ENCODE data around the gene SPRING1. TPM values are rescaled to one million over a fixed set of nuclear protein-coding genes. Genes with fewer than 3 reads are reported as not detected.

The SPRING1 gene
- total and polyA plus RNA-seq, 4 donors = 6.0 to 11.7 (median 8.4) TPM

- H3K9ac ChIP-seq (ENCODE audit: low read depth in 1 of 2, low read length in 2 of 2) = no peak overlapping the region
- WGBS = 89% methylated on average over 10 of the region's 10 CpGs
These were observed 19.0 kb downstream of the SPRING1 start for GRCh38 chr12:116718655-116719454.

More at GRCh38 chr12:116718655-116719454, 19.0 kb downstream of the SPRING1 start:
- TF ChIP-seq SP1 (IDR thresholded peaks at IDR 0.05) (no peak), GABPA (IDR thresholded peaks at IDR 0.05 in 1 of 2, conservative IDR thresholded peaks at IDR 0.05 in 1 of 2) (no peak), HNF4G (IDR thresholded peaks at IDR 0.05) (no peak), NR2F2 (IDR thresholded peaks at IDR 0.05) (no peak), YY1 (IDR thresholded peaks at IDR 0.05) (no peak), RXRA (IDR thresholded peaks at IDR 0.05) (no peak), ATF3 (IDR thresholded peaks at IDR 0.05) (no peak), FOXA1 (IDR thresholded peaks at IDR 0.05) (no peak), TAF1 (conservative IDR thresholded peaks at IDR 0.05) (no peak), RAD21 (IDR thresholded peaks at IDR 0.05) (no peak), MAX (IDR thresholded peaks at IDR 0.05) (no peak), FOXA2 (IDR thresholded peaks at IDR 0.05) (no peak), ZBTB33 (IDR thresholded peaks at IDR 0.05) (no peak), JUND (IDR thresholded peaks at IDR 0.05) (no peak), REST (IDR thresholded peaks at IDR 0.05) (no peak), CTCF (IDR thresholded peaks at IDR 0.05; ENCODE audit: low read depth, low read length, missing input control) (no peak), EGR1 (IDR thresholded peaks at IDR 0.05; ENCODE audit: low read depth in 2 of 2) (no peak), HNF4A (conservative IDR thresholded peaks at IDR 0.05) (no peak)
- Histone ChIP-seq H3K9me3 (ENCODE audit: control insufficient read depth in 4 of 4, low read length in 3 of 4) (no peaks in the 10 kb centered on the region), H3K36me3 (ENCODE audit: control insufficient read depth in 4 of 4, insufficient read depth in 3 of 4, low read depth in 1 of 4, low read length in 3 of 4) (peaks cover 2 to 19% (median 10%) of the 10 kb centered on the region in 4 donors), H3K4me1 (ENCODE audit: control insufficient read depth in 4 of 4, insufficient read depth in 4 of 4, low read length in 3 of 4) (no peaks in the 10 kb centered on the region), H3K27ac (ENCODE audit: low read depth in 1 of 2, low read length in 2 of 2) (no peak overlapping the region), H3K27me3 (ENCODE audit: control insufficient read depth in 4 of 4, insufficient read depth in 4 of 4, low read length in 3 of 4) (no peaks in the 10 kb centered on the region), H3K4me3 (ENCODE audit: low read depth in 1 of 3, low read length in 3 of 3) (no peak overlapping the region)
- no peak for DNase-seq (ENCODE audit: low spot score)
